Mammary epithelial cell (primary cell): ENCODE data around the gene SDK1.

Source experiments
- EZH2 ChIP-seq: IDR thresholded peaks from 2 replicates; pipeline ENCODE4 v1.6.1; 2012; ENCODE audit warnings: low read length, inconsistent platforms, borderline replicate concordance
- TF ChIP-seq, protein P1 (sequence below), 2 donors: IDR thresholded peaks in 1 of 2; conservative IDR thresholded peaks in 1 of 2; 2 replicates each; pipeline ENCODE4 v1.5.1; 2011 to 2012; ENCODE audit warnings: inconsistent platforms in 2 of 2, low read length in 2 of 2, mild to moderate bottlenecking in 2 of 2, control low read depth in 1 of 2, low read depth in 1 of 2; ENCODE audit not compliant: insufficient read depth in 1 of 2; ENCODE audit errors: extremely low read depth in 1 of 2

DNA sequence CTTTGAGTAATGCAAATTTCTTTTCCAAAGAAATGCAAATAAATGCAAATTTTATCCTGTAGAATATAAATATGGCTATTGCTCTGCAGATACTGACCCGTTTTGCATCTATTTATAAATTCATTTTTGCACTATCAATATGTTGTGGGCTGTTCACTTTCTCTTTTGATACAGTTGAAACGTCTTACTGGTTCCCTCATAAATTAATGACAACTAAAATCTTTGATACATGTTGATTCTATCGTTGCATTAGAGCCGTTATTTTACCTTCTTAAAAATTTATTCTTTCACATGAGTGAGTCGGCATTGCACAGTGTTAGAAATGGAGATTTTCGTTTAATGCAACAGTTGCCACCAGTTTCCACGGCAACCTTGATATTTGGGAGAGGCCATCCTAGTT lies 691.8 kb downstream of the SDK1 start:
- TF ChIP-seq, protein P1, sequence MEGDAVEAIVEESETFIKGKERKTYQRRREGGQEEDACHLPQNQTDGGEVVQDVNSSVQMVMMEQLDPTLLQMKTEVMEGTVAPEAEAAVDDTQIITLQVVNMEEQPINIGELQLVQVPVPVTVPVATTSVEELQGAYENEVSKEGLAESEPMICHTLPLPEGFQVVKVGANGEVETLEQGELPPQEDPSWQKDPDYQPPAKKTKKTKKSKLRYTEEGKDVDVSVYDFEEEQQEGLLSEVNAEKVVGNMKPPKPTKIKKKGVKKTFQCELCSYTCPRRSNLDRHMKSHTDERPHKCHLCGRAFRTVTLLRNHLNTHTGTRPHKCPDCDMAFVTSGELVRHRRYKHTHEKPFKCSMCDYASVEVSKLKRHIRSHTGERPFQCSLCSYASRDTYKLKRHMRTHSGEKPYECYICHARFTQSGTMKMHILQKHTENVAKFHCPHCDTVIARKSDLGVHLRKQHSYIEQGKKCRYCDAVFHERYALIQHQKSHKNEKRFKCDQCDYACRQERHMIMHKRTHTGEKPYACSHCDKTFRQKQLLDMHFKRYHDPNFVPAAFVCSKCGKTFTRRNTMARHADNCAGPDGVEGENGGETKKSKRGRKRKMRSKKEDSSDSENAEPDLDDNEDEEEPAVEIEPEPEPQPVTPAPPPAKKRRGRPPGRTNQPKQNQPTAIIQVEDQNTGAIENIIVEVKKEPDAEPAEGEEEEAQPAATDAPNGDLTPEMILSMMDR (conservative IDR thresholded peaks at IDR 0.05 in 1 of 2, IDR thresholded peaks at IDR 0.05 in 1 of 2; ENCODE audit: extremely low read depth in 1 of 2, insufficient read depth in 1 of 2, low read depth in 1 of 2, low read length in 2 of 2), result no peak
- no peak for TF ChIP-seq EZH2
